NCI-H1694 (cell line): ENCODE data around the gene TIMM10.

Experiments
- DNase-seq: peaks from one replicate; lab custom pipeline; 2025; lab: John Stamatoyannopoulos, UW

Gene TIMM10, protein sequence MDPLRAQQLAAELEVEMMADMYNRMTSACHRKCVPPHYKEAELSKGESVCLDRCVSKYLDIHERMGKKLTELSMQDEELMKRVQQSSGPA

DNA sequence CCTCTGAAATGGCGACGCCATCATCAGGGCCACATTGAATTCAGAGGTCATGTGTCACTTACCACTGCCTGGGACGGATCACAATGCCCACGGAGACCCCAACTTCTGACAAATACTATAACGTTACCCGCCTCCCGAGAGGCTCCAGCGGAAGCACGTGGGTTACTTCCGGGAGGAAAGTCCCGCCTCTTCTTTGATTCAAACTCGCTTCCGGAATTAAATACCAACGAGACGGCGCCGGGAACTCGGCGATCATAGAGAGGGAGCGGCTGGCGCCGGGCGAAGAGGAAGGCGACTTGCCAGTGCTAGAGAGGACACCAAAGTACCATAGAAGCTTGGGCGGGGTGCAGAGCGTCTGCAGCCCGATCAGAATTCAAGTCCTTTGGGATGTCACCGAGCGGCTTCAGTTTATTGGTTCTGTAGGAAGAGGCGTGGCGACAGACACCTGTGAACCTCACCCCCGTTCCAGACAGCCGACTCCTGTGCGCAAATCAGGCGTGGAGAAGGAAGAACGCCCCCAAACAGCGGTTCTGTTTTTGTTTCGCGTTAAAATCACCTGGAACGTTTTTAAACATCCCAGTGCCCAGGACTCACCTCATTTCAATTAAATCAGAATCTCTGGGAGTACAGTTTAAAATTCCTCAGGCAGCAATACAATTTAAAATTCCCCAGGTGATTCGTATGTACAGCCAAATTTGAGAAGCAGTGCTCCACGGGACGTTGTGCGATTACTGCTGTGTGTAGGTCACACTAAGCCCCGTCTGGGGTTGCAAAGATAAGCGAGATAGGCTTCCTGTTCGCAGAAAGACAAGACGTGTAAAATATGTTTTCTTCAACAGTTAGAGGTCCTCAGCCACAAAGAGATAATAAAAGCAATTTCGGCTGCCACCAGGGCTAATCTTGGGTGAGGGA lies at the start of gene TIMM10:
Gene TIMM10, minus strand, starts transcription at position 159 of the 912 bp plus-strand sequence. CDS start 565 bp downstream, outside the sequence.
- peak; percentile 96 for DNase-seq

DNA sequence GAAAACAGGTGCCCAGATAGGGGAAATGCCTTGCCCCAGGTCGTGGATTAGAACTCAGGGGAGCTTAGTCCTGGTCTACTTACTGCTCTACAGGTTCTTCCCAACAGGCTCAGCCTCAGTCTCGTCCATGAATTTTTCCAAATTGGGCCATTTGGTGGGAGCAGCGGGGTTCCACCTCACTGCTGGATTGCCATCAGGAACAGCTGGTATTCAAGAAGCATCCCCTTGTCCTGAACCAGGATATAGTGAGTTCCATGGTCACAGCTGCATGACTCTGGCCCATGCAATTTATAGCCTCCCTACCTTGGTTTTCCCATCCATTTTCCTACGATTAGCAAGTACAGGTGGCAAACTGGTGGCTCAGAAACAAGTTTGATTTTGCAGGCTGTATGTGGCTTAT lies 43.5 kb upstream of the TIMM10 start:
- DNase-seq: no peak

DNA sequence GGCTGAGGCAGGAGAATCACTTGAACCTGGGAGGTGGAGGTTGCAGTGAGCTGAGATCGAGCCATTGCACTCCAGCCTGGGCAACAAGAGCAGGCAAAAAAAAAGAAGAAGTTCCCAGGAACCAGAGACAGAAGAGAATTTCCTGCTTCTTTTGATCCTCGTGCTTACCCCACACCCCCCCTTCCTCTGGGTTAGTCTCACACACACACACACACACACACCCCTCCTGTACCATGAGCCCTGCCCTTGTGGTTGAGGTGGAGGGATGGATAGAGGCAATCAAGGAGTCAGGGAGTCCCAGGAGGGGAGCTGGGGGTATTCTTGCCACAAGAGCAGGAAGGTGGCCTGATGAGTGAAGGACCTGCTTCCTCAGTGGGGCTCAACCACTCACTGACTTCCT lies 41.1 kb upstream of the TIMM10 start:
- no peak for DNase-seq

- DNase-seq: peak; percentile 58
These were observed 37.8 kb upstream of the TIMM10 start for GRCh38 chr11:57568330-57568766.

GRCh38 chr11:57567515-57568329 lies 37.2 kb upstream of the TIMM10 start, which contains the start of gene UBE2L6:
Gene UBE2L6, minus strand, starts transcription at chr11:57567672. Its CDS starts 61 bp downstream, at chr11:57567611.
- DNase-seq: no peak

GRCh38 chr11:57566905-57567514 lies 36.5 kb upstream of the TIMM10 start:
- no peak for DNase-seq

DNA sequence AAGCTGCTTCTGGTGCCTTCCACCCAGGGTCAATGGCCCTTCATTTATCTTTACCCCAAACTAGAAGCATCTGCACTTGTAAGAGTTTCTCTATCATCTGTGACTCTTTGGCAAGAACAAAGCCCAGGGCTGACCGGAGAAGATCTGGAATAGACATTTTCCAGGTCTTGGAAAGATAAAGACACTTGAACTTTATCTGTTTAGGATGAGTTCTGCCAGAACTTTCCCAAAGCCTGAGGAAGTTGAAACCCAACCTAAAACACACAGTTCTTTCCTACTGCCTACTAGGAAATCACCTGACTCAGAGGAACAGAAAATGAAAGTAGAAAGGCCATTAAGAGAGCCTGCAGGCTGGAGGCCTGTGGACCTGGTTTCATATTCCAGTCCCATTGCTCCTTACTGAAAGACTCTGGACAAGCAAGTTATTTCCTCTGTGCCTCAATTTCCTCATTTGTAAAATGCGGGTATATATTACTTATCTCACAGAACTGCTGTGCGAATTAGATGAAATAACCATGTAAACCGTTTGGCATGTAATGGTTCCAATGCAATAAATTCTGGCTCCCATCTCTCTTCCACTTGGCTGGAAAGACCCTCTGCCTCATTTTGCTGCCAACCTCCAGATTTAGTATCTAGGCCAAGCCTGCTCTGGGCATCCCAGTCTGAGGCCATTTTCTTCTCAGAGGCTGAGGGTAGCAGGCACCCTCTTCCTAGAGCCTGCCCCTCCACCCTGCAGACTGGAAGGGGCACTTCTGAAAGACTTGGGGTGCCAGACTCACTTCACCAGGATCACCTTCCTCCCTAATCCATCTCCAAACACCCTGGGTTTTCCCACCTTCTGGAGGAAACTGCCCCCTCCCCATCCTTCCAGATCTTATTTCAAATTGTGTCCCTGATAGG lies 35.7 kb upstream of the TIMM10 start:
- no peak for DNase-seq

DNA sequence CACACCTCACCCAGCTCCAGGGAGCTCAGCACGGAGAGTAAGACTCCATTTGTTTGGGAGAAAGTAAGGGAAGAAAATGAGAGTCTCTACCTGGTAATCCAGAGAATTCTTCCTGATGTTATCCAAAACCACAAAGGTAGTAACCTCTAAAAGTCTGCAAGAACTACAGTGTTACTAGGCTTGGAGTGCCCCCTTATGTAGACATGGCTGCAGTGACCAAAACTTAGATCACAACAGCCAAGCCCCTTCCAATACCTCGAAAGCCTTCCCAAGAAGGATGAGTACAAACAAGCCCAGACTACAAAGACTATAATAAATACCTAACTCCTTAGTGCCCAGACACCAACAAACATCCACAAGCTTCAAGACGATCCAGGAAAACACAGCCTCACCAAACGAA lies 32.0 kb upstream of the TIMM10 start:
- no peak for DNase-seq

- DNase-seq: no peak
These were observed 29.6 kb upstream of the TIMM10 start for GRCh38 chr11:57560146-57560545.

GRCh38 chr11:57556041-57556440 lies 25.5 kb upstream of the TIMM10 start:
- no peak for DNase-seq

- DNase-seq: no peak
These were observed 24.8 kb upstream of the TIMM10 start for GRCh38 chr11:57555393-57555792.

DNA sequence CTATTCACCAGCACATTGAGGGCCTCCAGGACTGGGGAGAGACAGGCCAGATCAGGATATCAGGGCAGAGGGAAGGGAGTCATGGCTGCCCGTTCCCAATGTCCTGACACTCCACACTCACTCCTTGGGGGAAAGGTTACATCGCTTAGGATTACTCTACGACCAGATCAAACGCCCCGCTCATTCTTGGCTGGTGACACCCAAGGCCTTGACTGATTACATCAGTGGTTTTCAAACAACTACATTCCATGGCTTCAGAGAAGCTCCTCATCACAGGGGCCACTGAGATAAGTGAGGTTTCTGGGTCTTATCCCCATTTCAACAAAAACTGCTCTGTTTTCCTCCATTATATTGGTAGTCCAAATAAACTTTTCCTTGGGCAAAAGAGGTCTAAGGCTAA lies 21.9 kb upstream of the TIMM10 start:
- DNase-seq: no peak

DNA sequence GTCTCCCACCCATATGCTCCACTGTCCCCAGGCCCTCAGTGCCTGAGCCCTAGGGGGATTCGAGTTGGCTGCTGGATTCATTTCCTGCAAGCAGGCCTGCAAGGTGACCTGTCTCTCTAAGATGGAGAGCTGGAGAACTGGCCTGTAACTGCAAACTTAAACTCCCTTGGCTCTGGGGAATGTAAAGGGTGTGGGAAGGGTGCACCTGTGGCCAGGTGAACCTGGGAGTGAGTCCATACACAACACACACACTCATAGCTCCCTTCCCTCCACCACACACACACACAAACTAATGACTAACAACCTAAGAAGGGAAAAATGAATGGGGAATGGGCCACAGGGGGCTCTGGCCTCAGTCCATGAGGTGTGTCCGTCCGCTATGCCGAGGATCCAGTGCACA lies 21.4 kb upstream of the TIMM10 start:
- no peak for DNase-seq

DNA sequence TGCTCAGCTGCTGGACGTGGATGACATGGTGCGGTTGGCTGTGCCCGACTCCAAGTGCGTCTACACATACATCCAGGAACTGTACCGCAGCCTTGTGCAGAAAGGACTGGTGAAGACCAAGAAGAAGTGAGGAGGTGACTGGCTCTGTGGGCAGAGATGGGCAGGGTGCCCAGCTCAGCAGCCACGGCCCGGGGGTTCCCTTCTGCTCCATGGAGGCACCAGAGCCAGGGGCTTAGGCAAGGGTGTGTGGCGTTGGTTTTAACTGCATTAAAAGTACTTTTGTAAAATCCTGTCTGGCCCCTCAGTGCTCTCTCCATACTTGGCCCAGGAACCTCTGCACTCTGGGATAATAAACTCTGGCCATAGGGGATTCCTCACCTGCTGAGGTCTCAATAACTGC lies 19.4 kb upstream of the TIMM10 start:
- DNase-seq: no peak

DNA sequence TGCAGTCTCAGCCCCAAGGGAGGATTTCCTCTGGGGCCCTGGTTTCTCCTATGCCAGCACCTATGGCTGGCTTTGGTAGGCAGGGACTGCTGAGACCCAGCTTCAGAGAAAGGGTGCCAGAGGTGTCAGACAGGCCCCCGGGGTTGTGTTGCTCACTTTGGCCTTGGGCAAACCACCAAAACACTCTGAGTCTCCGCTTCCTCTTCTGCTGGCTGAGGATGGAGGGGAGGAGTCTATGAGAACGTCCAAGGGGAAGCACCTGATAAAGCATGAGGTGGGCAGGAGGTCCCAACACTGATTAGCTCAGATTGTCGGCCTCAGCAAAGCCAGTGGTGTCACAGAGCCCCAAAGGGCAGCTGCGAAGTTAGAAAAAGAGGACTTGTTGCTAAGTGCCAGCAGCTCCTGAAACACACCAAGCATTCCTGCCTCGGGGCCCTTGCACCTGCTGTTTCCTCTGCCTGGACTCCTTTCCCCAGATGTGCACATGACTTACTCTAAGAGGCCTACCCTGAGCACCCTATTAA lies 17.4 kb upstream of the TIMM10 start:
- no peak for DNase-seq

GRCh38 chr11:57546869-57547475 lies 16.4 kb upstream of the TIMM10 start:
- DNase-seq: no peak

- no peak for DNase-seq
These were observed 15.9 kb upstream of the TIMM10 start for GRCh38 chr11:57546451-57546850.

DNA sequence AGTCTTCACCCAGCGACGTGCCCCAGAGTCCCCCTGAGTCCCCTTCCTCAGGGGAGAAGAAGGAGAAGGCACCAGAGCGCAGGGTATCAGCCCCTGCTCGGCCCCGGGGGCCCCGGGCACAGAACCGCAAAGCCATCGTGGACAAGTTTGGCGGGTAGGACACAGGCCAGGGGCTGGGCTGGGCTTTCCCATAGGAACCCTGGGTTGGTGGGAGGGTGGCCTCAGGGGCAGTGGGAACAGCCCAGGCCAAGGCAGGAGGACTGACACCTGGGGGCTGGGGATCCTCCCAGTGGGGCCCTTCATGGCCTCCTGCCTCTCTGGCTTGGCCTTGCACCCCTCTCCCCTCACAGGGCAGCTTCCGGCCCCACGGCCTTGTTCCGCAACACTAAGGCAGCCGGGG lies 15.3 kb upstream of the TIMM10 start:
- no peak for DNase-seq

DNA sequence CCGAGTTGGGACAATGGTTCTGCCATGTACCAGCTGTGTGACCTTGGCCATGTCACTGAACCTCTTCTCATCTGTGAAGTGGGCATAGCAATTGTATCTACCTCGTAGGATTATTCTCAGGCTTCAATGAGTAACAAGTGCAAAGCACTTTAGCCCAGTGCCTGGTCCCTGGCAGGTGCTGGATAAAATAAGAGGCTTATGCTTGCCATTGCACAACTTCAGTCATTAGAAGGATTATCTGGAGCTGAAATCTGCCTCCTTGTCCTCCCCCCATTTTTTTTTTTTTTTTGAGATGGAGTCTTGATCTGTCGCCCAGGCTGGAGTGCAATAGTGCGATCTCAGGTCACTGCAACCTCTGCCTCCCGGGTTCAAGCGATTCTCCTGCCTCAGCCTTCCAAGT lies 14.0 kb upstream of the TIMM10 start:
- no peak for DNase-seq

GRCh38 chr11:57543593-57543992 lies 13.0 kb upstream of the TIMM10 start:
- DNase-seq: no peak
